GM12878 (cell line): Measurements from ENCODE around the gene FAM184B.

Experiments
- CHD2 ChIP-seq: IDR thresholded peaks from 2 replicates; pipeline ENCODE4 v1.6.1; 2011; ENCODE audit warnings: low read depth, low read length, improper control_type of control experiment, borderline replicate concordance
- CHD4 ChIP-seq: fragments of 200-600 bp; sonication (generic); IDR thresholded peaks from 2 replicates; pipeline ENCODE4 v1.6.1; 2016; ENCODE audit warnings: mild to moderate bottlenecking
- CTCF ChIP-seq, 3 experiments: IDR thresholded peaks in 2 of 3; conservative IDR thresholded peaks in 1 of 3; 2 replicates each; pipeline ENCODE4 v1.5.1; 2011; ENCODE audit warnings: low read depth in 3 of 3, low read length in 3 of 3, mild to moderate bottlenecking in 3 of 3, control low read depth in 2 of 3, moderate library complexity in 2 of 3, inconsistent platforms in 1 of 3, mixed read lengths in 1 of 3; ENCODE audit not compliant: control insufficient read depth in 2 of 3, insufficient read depth in 1 of 3; ENCODE audit errors: extremely low read depth in 1 of 3
- EZH2 ChIP-seq: IDR thresholded peaks from 2 replicates; pipeline ENCODE4 v1.6.1; 2012; ENCODE audit warnings: low read depth, mild to moderate bottlenecking, control low read depth, inconsistent platforms, low read length, borderline replicate concordance; ENCODE audit not compliant: control insufficient read depth
- NFIC ChIP-seq: IDR thresholded peaks from 2 replicates; pipeline ENCODE4 v1.6.1; 2012; ENCODE audit warnings: low read depth, mild to moderate bottlenecking, inconsistent platforms, low read length, moderate library complexity
- POLR2A ChIP-seq: IDR thresholded peaks from 2 replicates; pipeline ENCODE4 v1.6.1; 2011; ENCODE audit warnings: low read depth, mild to moderate bottlenecking, low read length
- RAD21 ChIP-seq: IDR thresholded peaks from 2 replicates; pipeline ENCODE4 v1.6.1; 2011; ENCODE audit warnings: mild to moderate bottlenecking, low read depth, low read length, moderate library complexity; ENCODE audit not compliant: insufficient read depth
- SP1 ChIP-seq: IDR thresholded peaks from one replicate; pipeline ENCODE4 v1.6.1; 2011; ENCODE audit warnings: low read depth, low read length
- YY1 ChIP-seq: IDR thresholded peaks from 2 replicates; pipeline ENCODE4 v1.6.1; 2011; ENCODE audit warnings: low read depth, mild to moderate bottlenecking, low read length

DNA sequence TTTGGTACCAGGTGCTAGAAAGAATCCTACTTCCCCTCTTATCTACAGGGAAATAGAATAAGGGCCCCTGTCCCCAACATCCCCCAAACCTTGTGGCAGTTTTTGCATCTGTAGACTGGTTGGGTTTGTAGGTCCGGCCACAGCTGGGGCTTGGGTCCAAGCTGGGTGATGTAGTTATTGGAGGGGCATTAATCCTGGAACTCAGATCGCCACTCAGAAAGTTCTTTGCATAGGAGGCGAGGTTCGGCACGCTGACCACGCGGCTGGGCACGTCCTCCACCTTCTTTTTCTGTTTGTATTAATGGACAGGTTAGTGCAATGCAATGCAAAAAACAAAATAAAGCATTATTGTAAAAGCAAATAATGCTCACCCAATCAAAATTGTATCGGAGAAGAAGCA, 147.8 kb downstream of the FAM184B start:
- no peak for TF ChIP-seq CTCF (IDR thresholded peaks at IDR 0.05 in 2 of 3, conservative IDR thresholded peaks at IDR 0.05 in 1 of 3; ENCODE audit: control insufficient read depth in 2 of 3, extremely low read depth in 1 of 3, insufficient read depth in 1 of 3, low read depth in 3 of 3, low read length in 3 of 3)
- no peak for TF ChIP-seq POLR2A
- TF ChIP-seq YY1: no peak
- no peak for TF ChIP-seq RAD21
- TF ChIP-seq CHD2: no peak
- no peak for TF ChIP-seq EZH2
- no peak for TF ChIP-seq NFIC
- TF ChIP-seq CHD4: no peak
- no peak for TF ChIP-seq SP1
